NCI-H2029 (cell line): Measurements from ENCODE around the gene AMFR.
"Not testable (repeated sequence)": the region's sequence is repeated elsewhere in the genome, so short reads cannot be mapped to it uniquely, and the experiment has no call there.

Source experiments
- DNase-seq: peaks from one replicate; lab custom pipeline; 2025; lab: John Stamatoyannopoulos, UW

AMFR gene

GRCh38 chr16:56423584-56424403 lies 1.6 kb downstream of the AMFR start:
- DNase-seq = no peak

- no peak for DNase-seq
These were observed 2.4 kb downstream of the AMFR start for GRCh38 chr16:56422896-56423441.

- DNase-seq = no peak
These were observed 3.2 kb downstream of the AMFR start for GRCh38 chr16:56421976-56422669.

GRCh38 chr16:56421313-56421712 lies 4.0 kb downstream of the AMFR start:
- no peak for DNase-seq

GRCh38 chr16:56420613-56421012 lies 4.7 kb downstream of the AMFR start:
- no peak for DNase-seq

DNA sequence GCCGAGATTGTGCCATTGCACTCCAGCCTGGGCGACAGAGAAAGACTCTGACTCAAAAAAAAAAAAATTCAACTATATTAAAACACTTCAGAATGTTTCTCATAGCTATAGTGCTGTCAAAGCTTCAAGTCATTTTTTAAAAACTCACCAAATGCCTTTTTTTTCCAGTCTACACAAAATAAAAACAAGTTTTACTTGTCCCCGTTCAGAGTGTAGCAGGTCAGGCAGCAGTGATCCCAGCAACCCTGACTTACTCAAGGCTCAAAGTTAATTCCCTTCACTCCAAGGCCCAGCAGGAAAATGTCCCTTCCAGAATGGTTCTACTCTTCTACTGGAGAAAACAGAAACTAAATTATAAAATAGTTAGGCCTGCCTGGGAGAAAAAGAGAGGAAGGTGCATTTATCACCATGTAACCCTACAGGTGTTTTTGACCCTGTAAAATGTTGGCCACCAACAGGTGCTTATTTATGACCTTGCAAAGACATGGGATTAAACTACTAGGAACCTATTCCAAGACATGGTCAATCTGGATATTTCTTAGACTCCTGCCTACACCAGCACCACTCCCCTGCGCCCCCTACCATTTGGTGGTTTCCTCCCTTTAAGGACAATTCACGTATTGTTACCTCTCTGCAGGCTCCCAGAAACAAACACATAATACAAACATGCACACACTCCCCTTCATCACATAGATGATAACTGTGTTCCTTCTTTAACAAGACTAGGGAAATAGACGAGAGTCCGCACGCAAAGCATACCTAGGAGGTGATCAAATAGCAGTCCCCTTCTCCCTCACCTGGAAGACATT lies 5.4 kb downstream of the AMFR start:
- DNase-seq = no peak

DNA sequence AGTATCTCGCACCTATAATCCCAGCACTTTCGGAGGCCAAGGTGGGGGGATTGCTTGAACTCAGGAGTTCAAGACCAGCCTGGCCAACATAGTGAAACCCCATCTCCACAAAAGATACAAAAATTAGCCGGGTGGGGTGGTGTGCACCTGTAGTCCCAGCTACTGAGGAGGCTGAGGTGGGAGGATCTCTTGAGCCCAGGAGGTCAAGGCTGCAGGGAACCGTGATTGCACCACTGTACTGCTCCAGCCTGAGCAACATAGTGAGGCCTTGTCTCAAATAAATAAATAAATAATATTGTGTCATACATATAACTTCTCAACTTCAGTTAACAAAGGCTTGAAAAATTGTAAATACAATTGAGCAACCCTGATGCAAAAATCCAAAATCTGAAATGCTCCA lies 8.2 kb downstream of the AMFR start:
- DNase-seq = no peak

GRCh38 chr16:56415875-56416274 lies 9.5 kb downstream of the AMFR start:
- DNase-seq = no peak

DNA sequence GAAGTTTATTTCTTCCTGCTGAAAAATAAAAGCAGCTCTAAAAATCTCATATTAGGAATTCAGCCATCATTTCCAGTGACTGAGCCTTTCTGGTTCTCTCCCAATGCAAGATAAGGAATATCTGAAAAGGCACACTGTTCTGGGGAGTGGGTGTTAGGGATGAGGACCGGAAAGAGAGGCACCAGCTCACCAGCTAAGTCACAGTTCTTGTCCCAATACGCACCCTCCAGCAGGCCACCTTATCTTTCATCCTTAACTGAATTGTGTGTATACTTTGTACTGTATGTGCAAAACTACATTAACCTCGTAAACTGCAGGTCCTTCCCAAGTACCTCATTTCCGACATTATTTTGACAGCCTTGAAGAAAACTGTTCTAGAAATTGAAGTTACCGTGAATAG lies 11.0 kb downstream of the AMFR start:
- DNase-seq = no peak

DNA sequence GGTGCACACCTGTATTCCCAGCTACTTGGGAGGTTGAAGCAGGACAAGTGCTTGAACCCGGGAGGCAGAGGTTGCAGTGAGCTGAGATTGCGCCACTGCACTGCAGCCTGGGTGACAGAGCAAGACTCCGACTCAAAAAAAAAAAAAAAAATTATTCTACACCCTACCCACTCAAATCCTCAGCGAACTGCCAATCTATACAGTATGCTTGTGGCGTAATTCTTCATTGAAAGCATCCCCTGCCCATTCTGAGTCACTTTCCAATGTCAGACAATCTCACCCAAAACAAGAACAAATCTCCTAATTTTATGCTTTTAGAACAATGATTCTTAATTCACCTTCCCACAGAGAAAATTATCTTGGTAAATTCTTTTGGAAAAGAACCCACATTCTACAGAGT lies 12.0 kb downstream of the AMFR start:
- DNase-seq = no peak

DNA sequence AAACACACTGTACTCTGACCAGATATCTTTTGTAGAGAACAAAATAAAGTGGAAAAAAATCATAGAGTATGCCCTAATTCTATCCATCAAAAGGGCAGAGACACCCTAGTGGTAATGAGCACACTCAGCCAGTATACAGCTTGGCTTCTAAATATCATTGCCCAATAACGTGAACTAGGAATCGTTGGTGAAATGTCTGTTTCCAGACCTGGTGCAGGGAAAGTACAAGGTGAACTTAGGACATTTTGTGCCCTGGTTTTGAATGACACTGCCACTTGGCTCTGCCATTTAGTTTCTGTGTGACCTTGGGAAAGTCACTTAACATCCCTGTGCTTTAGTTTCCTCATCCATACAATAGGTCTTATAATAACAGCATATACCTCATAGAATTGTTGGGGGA lies 13.7 kb downstream of the AMFR start:
- no peak for DNase-seq

DNA sequence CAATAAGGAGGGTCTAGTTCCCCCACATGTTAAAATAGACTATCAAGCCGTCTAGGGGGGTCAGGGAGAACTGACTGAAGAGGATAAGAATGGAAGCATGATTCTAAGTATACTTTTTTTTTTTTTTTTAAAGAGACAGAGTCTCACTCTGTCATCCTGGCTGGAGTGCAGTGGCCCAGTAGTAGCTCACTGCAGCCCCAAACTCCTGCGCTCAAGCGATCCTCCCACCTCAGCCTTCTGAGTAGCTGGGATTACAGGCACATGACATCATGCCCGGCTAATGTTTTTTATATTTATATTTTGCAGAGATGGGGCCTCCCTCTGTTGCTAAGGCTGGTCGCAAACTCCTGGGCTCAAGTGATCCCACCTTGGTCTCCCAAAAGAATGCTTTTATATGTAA lies 14.2 kb downstream of the AMFR start:
- DNase-seq = no peak

DNA sequence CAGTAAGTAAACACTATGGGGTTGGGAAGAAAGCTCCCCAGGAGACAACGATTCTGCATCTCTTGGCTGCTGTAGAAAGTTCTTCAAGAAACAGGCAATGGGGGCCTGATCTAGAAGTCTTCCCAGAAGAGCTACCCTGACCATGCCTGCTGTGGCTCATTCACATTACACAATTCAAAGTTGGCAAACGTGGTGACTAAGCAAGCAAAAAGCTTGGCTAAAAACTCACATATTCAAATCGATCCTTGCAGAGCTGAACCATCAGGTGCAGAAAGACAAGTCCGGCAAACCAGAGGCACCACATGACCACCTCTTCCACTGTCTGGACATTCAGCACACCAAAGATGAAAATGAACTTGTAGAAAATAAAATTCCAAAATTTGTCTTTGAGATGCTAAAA lies 16.1 kb downstream of the AMFR start:
- no peak for DNase-seq

GRCh38 chr16:56408379-56409098 lies 16.8 kb downstream of the AMFR start:
- no peak for DNase-seq

GRCh38 chr16:56405977-56406672 lies 19.2 kb downstream of the AMFR start:
- DNase-seq = no peak

GRCh38 chr16:56401482-56401881 lies 23.9 kb downstream of the AMFR start:
- DNase-seq = no peak

GRCh38 chr16:56400458-56400857 lies 24.9 kb downstream of the AMFR start:
- DNase-seq = no peak

GRCh38 chr16:56399486-56399885 lies 25.9 kb downstream of the AMFR start:
- no peak for DNase-seq

- DNase-seq = no peak
These were observed 26.3 kb downstream of the AMFR start for GRCh38 chr16:56399047-56399446.

GRCh38 chr16:56396724-56397123 lies 28.6 kb downstream of the AMFR start:
- not testable (repeated sequence) for DNase-seq

- no peak for DNase-seq
These were observed 35.8 kb downstream of the AMFR start for GRCh38 chr16:56389554-56389953.
